Activated gamma-delta T cell (primary cell): ENCODE results near the gene CACHD1.
"Not testable (repeated sequence)": the region's sequence is repeated elsewhere in the genome, so short reads cannot be mapped to it uniquely, and the experiment has no call there.

Experiments used
- DNase-seq: peaks from one replicate; lab custom pipeline; 2025; lab: John Stamatoyannopoulos, UW

The CACHD1 gene

DNA sequence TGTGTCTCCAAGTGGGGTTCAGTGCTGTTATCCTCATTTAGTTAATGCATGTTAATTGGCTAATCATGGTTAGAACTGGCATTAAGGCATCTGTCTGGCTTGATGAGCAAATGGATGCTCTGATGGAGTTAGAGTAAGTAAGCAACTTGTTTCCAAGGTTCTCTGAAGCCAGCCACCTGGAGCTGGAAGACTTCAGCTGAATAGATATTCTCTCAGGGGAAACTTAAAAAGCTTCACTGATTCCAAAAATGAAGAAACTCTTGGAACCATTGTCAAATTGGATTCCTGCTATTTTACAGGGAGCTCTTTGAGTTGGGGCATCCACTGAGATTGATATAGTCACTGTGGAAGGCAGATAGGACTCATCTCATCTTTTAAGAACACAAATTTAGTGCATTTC, 118.9 kb downstream of the CACHD1 start:
- DNase-seq: no peak

DNA sequence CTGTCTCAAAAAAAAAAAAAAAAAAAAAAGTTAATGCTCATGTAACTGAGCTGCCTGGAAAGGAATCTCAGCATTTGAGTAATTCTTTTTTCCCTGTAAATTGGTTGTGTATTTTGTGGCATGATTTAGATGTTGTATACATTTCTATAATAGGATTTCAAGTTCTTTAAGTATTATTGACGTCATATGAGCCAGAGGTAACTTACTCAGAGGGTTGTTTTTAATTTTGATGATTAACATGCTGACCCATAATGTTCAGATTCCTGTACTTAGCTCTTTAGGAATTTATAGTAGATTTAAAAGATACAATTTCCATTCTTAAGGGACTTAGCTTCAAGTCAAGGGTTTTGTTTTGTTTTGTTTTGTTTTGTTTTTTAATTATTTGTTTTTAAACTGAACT, 120.4 kb downstream of the CACHD1 start:
- no peak for DNase-seq

- DNase-seq: no peak
Measured at GRCh38 chr1:64594446-64594845, 124.5 kb downstream of the CACHD1 start.

- no peak for DNase-seq
Measured at GRCh38 chr1:64595871-64596515, 126.1 kb downstream of the CACHD1 start.

GRCh38 chr1:64597113-64597512, 127.2 kb downstream of the CACHD1 start:
- no peak for DNase-seq

- DNase-seq: no peak
Measured at GRCh38 chr1:64598100-64598571, 128.2 kb downstream of the CACHD1 start.

DNA sequence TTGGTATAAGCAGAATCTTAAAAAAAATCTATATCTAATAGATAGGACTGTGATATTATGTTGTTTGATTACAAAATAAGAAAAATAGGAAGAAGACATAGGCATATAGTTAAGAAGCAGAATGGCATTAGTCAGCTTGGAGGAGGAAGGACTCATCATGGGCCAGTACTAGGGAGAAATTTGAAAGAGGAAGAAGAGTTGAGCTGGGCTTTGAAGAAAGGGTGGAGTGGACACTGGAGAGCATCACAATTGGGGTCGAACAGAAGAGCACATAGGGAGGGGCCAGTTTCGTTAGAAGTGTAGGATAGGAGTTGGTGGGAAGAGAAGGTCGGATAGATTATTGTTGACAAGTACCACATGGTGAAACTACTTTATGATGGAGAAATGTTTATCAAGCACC, 129.3 kb downstream of the CACHD1 start:
- DNase-seq: no peak

GRCh38 chr1:64601207-64601606, 131.3 kb downstream of the CACHD1 start:
- no peak for DNase-seq

GRCh38 chr1:64608005-64608650, 138.2 kb downstream of the CACHD1 start:
- DNase-seq: no peak

DNA sequence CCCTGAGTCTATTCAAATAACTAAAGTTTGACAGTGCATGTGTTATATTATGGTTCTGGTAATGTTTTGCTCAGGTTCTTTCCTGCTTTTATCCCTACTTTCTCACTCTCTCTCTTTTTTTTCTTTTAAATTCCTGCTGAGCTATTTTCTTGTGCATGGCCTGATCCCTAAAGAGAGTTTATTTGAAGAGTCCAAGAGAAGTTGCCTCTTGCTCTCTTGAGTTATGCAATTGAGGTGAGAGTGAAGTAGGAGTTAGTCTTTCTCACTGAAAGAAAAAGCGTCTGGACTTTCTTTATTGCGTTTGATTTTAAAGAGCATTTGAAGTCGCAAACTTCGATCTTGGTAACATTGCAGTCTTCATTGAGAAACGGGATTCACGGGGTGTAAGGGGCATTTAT, 138.7 kb downstream of the CACHD1 start:
- no peak for DNase-seq

- not testable (repeated sequence) for DNase-seq
Measured at GRCh38 chr1:64610950-64611349, 141.0 kb downstream of the CACHD1 start.

DNA sequence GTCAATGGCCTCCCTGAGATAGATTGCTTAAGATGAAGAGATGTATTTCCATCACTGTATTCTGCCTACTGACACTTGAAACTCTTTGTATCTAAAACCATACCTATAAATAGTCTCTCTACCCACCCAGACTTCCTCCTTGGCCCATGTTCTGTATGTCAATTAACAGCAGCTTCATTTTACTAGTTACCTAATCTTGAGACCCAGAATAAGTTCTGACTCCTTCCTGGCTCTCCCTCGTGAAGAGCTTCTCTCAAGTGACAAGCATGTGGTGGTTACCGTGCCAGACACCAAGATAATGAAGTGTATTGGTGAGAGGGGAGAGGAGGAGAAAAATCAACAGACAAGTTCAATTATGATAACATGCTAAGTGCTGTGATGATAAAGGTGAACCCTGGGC, 146.1 kb downstream of the CACHD1 start:
- no peak for DNase-seq

DNA sequence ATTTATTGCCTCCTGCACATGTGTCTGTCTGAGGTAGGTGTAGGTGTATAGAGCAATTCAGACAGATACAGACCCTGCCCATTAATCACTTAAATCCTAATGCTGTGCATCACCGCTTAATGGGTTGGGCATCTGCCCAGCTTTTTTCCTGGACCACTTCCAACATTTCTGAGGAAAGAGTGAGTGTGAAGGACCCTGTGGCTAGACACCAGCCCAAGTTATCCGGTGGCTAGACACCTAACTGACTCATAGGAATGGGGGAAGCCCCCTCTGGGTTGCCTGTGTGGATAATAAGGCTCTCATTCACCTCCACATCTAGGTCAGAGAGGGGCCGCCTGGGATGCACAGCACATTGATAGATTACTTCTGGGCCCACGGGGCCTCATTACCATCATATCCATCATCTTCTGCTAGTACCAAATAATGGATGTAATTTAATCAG, 153.8 kb downstream of the CACHD1 start:
- DNase-seq: no peak

GRCh38 chr1:64624218-64624713, 154.3 kb downstream of the CACHD1 start:
- DNase-seq: no peak

DNA sequence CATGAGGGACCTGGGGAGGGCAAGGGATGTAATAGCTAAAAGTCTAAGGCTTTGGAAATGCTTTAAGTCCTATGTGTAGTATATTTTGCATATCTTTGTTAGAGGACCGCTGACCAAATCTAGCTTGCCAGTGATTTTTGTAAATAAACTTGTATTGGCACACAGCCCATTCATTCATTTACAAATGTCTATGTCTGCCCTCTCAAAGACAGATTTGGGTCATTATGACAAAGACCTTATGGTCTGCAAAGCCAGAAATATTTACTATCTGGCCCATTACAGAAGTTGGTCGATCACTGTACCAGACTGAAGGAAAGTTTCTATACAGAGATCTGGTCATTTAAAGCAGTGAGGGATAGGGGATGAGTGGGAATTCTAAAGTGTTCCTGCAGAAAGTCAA, 154.9 kb downstream of the CACHD1 start:
- no peak for DNase-seq

- no peak for DNase-seq
Measured at GRCh38 chr1:64630611-64631010, 160.7 kb downstream of the CACHD1 start.

- DNase-seq: no peak
Measured at GRCh38 chr1:64631346-64632034, 161.6 kb downstream of the CACHD1 start.

GRCh38 chr1:64632936-64633335, 163.0 kb downstream of the CACHD1 start:
- no peak for DNase-seq

DNA sequence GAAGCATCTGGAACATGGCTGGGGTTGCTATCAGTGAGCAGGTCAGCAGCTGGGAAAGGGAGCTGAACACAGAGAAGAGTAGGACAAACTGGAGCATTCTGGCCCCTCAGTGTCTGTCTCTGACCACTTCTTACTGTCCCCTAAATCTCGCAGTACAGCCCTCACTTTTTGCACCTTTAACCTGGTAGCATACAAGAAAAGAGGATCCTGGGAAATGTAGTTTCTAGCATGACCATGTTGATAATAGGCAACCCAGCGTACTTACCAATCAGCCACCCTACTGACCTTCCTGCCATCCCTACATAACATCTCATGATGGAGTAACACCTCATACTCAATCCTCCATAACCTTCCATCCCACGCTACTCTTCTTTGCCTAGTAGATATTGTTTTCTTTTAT, 175.8 kb downstream of the CACHD1 start:
- DNase-seq: no peak

- no peak for DNase-seq
Measured at GRCh38 chr1:64650411-64650810, 180.5 kb downstream of the CACHD1 start.

DNA sequence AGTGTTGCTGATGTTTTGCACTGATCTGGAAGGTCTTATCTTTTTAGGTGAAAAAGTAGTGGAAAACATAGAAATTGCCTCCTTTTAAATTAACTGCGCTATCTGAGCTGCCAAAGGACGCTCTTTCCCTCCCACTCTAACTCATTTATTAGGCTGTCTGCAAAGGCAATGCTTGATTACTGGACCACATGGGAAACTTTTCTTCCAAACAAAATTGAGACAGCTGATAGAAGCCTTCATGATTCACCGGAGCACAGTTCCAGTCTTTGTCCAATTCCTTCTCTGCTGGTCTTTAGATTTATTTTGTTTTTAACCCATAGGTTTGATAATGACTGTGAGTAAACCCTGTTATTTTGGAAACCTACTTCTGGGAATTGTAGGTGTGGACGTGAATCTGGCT, 181.9 kb downstream of the CACHD1 start:
- DNase-seq: no peak

- no peak for DNase-seq
Measured at GRCh38 chr1:64653466-64653865, 183.5 kb downstream of the CACHD1 start.
